B cell (primary cell): ENCODE data around the gene DCTPP1. TPM values are rescaled to one million over a fixed set of nuclear protein-coding genes. Genes with fewer than 3 reads are reported as not detected.
A peak's percentile ranks its signal among the peaks of the same experiment; 100 is the strongest.

ENCODE experiments used
- ATAC-seq: fragments of 200-7000 bp; cut with Tn5 transposase; one replicate; pipeline ENCODE4 v1.10.0; 2021; ENCODE audit warnings: low read depth, mild to moderate bottlenecking, moderate number of reproducible peaks, moderate library complexity
- CTCF ChIA-PET: fragments of 350-600 bp; sonication (Branson Sonifier 250); formaldehyde crosslinking; loops from one replicate; lab custom pipeline; 2021; ENCODE audit warnings: antibody characterized with exemption, inconsistent platforms; lab: Charles Lee
- POLR2A ChIA-PET: fragments of 350-600 bp; sonication (Branson Sonifier 250); formaldehyde crosslinking; loops from one replicate; lab custom pipeline; 2021; ENCODE audit warnings: antibody characterized with exemption; lab: Charles Lee
- DNase-seq: peaks from one replicate; pipeline ENCODE4 v3.0.0; 2013
- H2AFZ ChIP-seq: 2 replicates; pipeline ENCODE4 v1.6.1; 2012; ENCODE audit warnings: mild to moderate bottlenecking, low read depth, low read length; ENCODE audit not compliant: insufficient read depth, poor library complexity, severe bottlenecking
- H3K27ac ChIP-seq, 2 donors: 1 replicate in 1 of 2; 2 replicates in 1 of 2; pipeline ENCODE4 v1.5.1; 2012 to 2013; ENCODE audit warnings: low read length in 2 of 2, mild to moderate bottlenecking in 2 of 2, moderate library complexity in 1 of 2
- H3K27me3 ChIP-seq, 4 experiments: fragments of 200-600 bp in 1 of 4; sonication (generic) in 1 of 4; replicated peaks in 1 of 4; 1 replicate in 2 of 4; 2 replicates in 2 of 4; pipeline versions ENCODE4 v1.6.1 to v1.7.0; 2013 to 2016; ENCODE audit warnings: low read length in 3 of 4, mild to moderate bottlenecking in 2 of 4, mixed read lengths in 1 of 4, moderate library complexity in 1 of 4; ENCODE audit not compliant: insufficient read depth in 4 of 4, control insufficient read depth in 3 of 4; ENCODE audit errors: control extremely low read depth in 1 of 4
- H3K36me3 ChIP-seq, 2 experiments: replicated peaks in 1 of 2; 1 replicate in 1 of 2; 2 replicates in 1 of 2; pipeline versions ENCODE4 v1.6.1 to v1.7.1; 2013; ENCODE audit warnings: low read length in 1 of 2; ENCODE audit not compliant: insufficient read depth in 2 of 2, control insufficient read depth in 1 of 2; ENCODE audit errors: control extremely low read depth in 1 of 2, extremely low read depth in 1 of 2
- H3K4me1 ChIP-seq, 2 donors: fragments of 200-600 bp in 1 of 2; sonication (generic) in 1 of 2; 1 replicate in 1 of 2; 2 replicates in 1 of 2; pipeline versions ENCODE4 v1.5.1 to v1.6.1; 2013 to 2017; ENCODE audit warnings: low read length in 2 of 2; ENCODE audit not compliant: control insufficient read depth in 2 of 2, insufficient read depth in 2 of 2
- H3K4me2 ChIP-seq: replicated peaks from 2 replicates; pipeline ENCODE3; 2012; ENCODE audit warnings: mild to moderate bottlenecking, low read depth, low read length; ENCODE audit not compliant: poor library complexity, severe bottlenecking
- H3K4me3 ChIP-seq, 5 experiments: fragments of 200-600 bp in 1 of 5; sonication (generic) in 1 of 5; 1 replicate in 3 of 5; 2 replicates in 2 of 5; pipeline versions ENCODE4 v1.5.1 to v1.7.0; 2011 to 2016; ENCODE audit warnings: low read length in 4 of 5, mild to moderate bottlenecking in 4 of 5, low read depth in 2 of 5, control low read depth in 1 of 5, moderate library complexity in 1 of 5; ENCODE audit not compliant: insufficient read depth in 1 of 5; ENCODE audit errors: control extremely low read depth in 1 of 5, extremely low read depth in 1 of 5
- H3K79me2 ChIP-seq: fragments of 200-600 bp; sonication (generic); one replicate; pipeline ENCODE4 v1.6.0; 2016; ENCODE audit warnings: low read length; ENCODE audit not compliant: control insufficient read depth, insufficient read depth
- H3K9ac ChIP-seq: fragments of 200-600 bp; sonication (generic); 2 replicates; pipeline ENCODE4 v1.6.1; 2017; ENCODE audit warnings: mild to moderate bottlenecking, low read length, moderate library complexity
- H3K9me3 ChIP-seq, 3 donors: one replicate each; pipeline versions ENCODE4 v1.6.1 to v1.7.1; 2013; ENCODE audit warnings: low read length in 2 of 3; ENCODE audit not compliant: control insufficient read depth in 2 of 3, insufficient read depth in 1 of 3; ENCODE audit errors: control extremely low read depth in 1 of 3
- H4K20me1 ChIP-seq: 2 replicates; pipeline ENCODE4 v1.6.0; 2012; ENCODE audit warnings: mild to moderate bottlenecking, low read length; ENCODE audit not compliant: insufficient read depth, control insufficient read depth, poor library complexity, severe bottlenecking
- H3K27ac Mint-ChIP-seq: one replicate; pipeline ENCODE4 v1.8.0; 2021; ENCODE audit warnings: mixed read lengths
- H3K27me3 Mint-ChIP-seq: one replicate; pipeline ENCODE4 v1.8.0; 2021; ENCODE audit warnings: mixed read lengths
- H3K4me1 Mint-ChIP-seq: one replicate; pipeline ENCODE4 v1.8.0; 2021; ENCODE audit warnings: mixed read lengths
- H3K4me3 Mint-ChIP-seq: one replicate; pipeline ENCODE4 v1.8.0; 2021; ENCODE audit warnings: mixed read lengths
- H3K9me3 Mint-ChIP-seq: one replicate; pipeline ENCODE4 v1.8.0; 2022; ENCODE audit warnings: mixed read lengths; ENCODE audit not compliant: insufficient read depth
- CTCF ChIP-seq: fragments of 200-600 bp; IDR thresholded peaks from one replicate; pipeline ENCODE4 v1.8.0; 2022; ENCODE audit warnings: antibody characterized with exemption, mild to moderate bottlenecking
- EZH2 ChIP-seq: IDR thresholded peaks from 2 replicates; pipeline ENCODE4 v1.6.1; 2012; ENCODE audit warnings: borderline replicate concordance, low read depth, mild to moderate bottlenecking, moderate library complexity, low read length; ENCODE audit not compliant: insufficient read depth, poor library complexity, severe bottlenecking
- WGBS: methylation state at CpG from one replicate; pipeline ENCODE4 v1.1.5; 2013; ENCODE audit warnings: missing lambda C conversion rate; ENCODE audit not compliant: insufficient coverage; 5-methylcytosine and 5-hydroxymethylcytosine counted together
- intact Hi-C: fragments of 100-400 bp; cut with micrococcal nuclease; formaldehyde crosslinking; loops from one replicate; pipeline ENCODE4 v1.10.0; 2022
- polyA plus RNA-seq: library from polyadenylated mRNA; depleted of rRNA; stranded (reverse); fragments of >200 nt; gene quantifications from 2 replicates; pipeline ENCODE4 v1.2.3, GENCODE V29; 2012
- total RNA-seq, 2 donors: library from RNA; stranded (reverse); fragments of 120-200 nt in 1 of 2; gene quantifications; 1 replicate in 1 of 2; 2 replicates in 1 of 2; pipeline versions ENCODE4 v1.2.3 to v1.2.4, GENCODE V29; 2013 to 2022

Gene DCTPP1
- total and polyA plus RNA-seq, 2 donors (not counting 1 experiment from before 2014, with no cell fraction given), result 25.0 to 30.3 TPM

- Histone ChIP-seq H3K27ac (peak overlapping the region; percentile 69 to 70), H3K9me3 (no peaks in the 10 kb centered on the region), H3K4me2 (peak overlapping the region; percentile 73), H4K20me1 (no peaks in the 10 kb centered on the region), H3K4me1 (peaks cover 13 to 37% of the 10 kb centered on the region in 2 donors), H3K27me3 (no peaks in the 10 kb centered on the region), H3K79me2 (no peaks in the 10 kb centered on the region), H3K4me3 (no peak overlapping the region), H3K9ac (peak overlapping the region; percentile 34), H3K36me3 (no peaks in the 10 kb centered on the region), H2AFZ (peak overlapping the region; percentile 80)
- intact Hi-C loops, result loop anchor here (1.0 to 5.0 kb wide), 3 partner anchors 12 to 68 kb away; partner anchors contain the start of genes SEPHS2 and ZNF768
- no peak for ATAC-seq
- DNase-seq, result no peak
- POLR2A ChIA-PET, result interaction anchor here (0.5 to 4.8 kb wide), 9 partner anchors 9 to 199 kb away, joined by 3 to 74 read pairs (median 6); partner anchors contain the start of genes DCTPP1, FBRS and ITGAL
- H3K27me3 Mint-ChIP-seq, result no peaks in the 10 kb centered on the region
- CTCF ChIA-PET, result interaction anchor here (0.9 to 6.1 kb wide), 7 partner anchors 11 to 139 kb away, joined by 3 to 57 read pairs (median 6); partner anchors contain the start of gene ITGAL
- WGBS, result 71% methylated on average over 10 of the region's 11 CpGs
- H3K4me3 Mint-ChIP-seq, result peak overlapping the region; percentile 42
- TF ChIP-seq CTCF (no peak), EZH2 (no peak)
- peaks cover 47% of the 10 kb centered on the region for H3K4me1 Mint-ChIP-seq
- peak overlapping the region; percentile 97 for H3K27ac Mint-ChIP-seq
- H3K9me3 Mint-ChIP-seq, result no peaks in the 10 kb centered on the region
These were observed 29.6 kb upstream of the DCTPP1 start for GRCh38 chr16:30459456-30459855.
